Epithelial cell of proximal tubule (primary cell): ENCODE measurements around the gene SIK3. TPM values are rescaled to one million over a fixed set of nuclear protein-coding genes. Genes with fewer than 3 reads are reported as not detected.

Experiments used
- DNase-seq: peaks from one replicate; pipeline ENCODE4 v3.0.0-alpha.2; 2011; ENCODE audit warnings: low read depth
- H3K4me3 ChIP-seq: 2 replicates; pipeline ENCODE4 v1.5.1; 2011; ENCODE audit warnings: low read depth, mild to moderate bottlenecking, low read length
- total RNA-seq: library from RNA; depleted of rRNA; stranded (reverse); fragments of >200 nt; gene quantifications from 2 replicates; pipeline ENCODE4 v1.2.3, GENCODE V29; 2015
- TF ChIP-seq, protein P1 (sequence below): conservative IDR thresholded peaks from 2 replicates; pipeline ENCODE4 v1.5.1; 2012; ENCODE audit warnings: low read depth, mild to moderate bottlenecking, low read length

SIK3 gene
- total RNA-seq, 1 donor from 2014 or later: 17.6 TPM

DNA sequence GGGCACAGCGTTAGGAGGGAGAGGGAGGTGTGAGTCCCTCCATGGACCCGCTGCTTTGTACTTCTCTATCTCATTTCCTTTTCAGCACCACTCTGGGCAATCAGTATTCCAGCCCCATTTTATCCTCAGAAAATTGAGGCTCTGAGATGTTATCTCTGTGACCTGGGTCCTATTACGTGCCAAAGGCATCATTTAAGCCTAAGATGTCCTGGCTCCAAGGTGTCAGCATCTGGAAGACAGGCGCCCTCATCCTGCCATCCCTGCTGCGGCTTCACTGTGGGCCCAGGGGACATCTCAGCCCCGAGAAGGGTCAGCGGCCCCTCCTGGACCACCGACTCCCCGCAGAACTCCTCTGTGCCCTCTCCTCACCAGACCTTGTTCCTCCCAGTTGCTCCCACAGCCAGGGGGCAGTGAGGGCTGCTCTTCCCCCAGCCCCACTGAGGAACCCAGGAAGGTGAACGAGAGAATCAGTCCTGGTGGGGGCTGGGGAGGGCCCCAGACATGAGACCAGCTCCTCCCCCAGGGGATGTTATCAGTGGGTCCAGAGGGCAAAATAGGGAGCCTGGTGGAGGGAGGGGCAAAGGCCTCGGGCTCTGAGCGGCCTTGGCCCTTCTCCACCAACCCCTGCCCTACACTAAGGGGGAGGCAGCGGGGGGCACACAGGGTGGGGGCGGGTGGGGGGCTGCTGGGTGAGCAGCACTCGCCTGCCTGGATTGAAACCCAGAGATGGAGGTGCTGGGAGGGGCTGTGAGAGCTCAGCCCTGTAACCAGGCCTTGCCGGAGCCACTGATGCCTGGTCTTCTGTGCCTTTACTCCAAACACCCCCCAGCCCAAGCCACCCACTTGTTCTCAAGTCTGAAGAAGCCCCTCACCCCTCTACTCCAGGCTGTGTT is 269.4 kb downstream of the SIK3 start:
- no peak for DNase-seq
- TF ChIP-seq, protein P1, sequence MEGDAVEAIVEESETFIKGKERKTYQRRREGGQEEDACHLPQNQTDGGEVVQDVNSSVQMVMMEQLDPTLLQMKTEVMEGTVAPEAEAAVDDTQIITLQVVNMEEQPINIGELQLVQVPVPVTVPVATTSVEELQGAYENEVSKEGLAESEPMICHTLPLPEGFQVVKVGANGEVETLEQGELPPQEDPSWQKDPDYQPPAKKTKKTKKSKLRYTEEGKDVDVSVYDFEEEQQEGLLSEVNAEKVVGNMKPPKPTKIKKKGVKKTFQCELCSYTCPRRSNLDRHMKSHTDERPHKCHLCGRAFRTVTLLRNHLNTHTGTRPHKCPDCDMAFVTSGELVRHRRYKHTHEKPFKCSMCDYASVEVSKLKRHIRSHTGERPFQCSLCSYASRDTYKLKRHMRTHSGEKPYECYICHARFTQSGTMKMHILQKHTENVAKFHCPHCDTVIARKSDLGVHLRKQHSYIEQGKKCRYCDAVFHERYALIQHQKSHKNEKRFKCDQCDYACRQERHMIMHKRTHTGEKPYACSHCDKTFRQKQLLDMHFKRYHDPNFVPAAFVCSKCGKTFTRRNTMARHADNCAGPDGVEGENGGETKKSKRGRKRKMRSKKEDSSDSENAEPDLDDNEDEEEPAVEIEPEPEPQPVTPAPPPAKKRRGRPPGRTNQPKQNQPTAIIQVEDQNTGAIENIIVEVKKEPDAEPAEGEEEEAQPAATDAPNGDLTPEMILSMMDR: no peak
- no peak overlapping the region for H3K4me3 ChIP-seq

- H3K4me3 ChIP-seq: no peak overlapping the region
- DNase-seq: no peak
- TF ChIP-seq, protein P1: no peak
These were observed 270.8 kb downstream of the SIK3 start for GRCh38 chr11:116827461-116827860.

DNA sequence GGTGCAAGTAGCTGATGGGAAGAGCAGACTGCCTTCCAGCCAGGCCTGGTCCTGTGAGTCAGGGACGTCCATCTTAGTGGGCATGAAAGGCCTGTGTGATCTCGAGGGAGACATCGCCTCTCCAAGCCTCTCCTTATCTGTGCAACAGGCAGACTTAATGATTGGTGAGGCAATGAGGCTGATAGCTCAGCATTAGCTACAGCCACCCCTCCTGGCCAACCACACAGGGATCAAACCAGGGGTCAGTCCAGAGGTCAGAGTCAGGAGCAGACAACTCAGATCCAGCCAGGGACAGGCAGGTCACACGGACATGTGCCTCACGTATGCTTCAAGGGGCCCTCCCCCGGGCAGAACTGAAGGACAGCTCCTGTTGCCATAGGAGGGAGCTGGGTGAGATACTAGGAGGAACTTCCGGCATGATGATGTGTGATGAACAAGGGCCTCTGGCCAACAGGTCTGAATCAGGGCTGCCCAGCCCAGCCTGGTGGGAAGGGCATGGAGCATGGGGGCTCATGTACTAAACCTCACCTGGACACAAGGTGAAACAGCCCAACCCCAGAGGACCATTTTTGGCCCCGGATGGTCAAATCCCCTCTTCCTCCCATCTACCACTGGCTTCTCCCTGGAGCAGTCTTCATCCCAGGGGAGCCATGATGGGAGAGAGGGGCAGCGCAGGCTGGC is 271.3 kb downstream of the SIK3 start:
- no peak overlapping the region for H3K4me3 ChIP-seq
- no peak for DNase-seq
- TF ChIP-seq, protein P1: no peak

DNA sequence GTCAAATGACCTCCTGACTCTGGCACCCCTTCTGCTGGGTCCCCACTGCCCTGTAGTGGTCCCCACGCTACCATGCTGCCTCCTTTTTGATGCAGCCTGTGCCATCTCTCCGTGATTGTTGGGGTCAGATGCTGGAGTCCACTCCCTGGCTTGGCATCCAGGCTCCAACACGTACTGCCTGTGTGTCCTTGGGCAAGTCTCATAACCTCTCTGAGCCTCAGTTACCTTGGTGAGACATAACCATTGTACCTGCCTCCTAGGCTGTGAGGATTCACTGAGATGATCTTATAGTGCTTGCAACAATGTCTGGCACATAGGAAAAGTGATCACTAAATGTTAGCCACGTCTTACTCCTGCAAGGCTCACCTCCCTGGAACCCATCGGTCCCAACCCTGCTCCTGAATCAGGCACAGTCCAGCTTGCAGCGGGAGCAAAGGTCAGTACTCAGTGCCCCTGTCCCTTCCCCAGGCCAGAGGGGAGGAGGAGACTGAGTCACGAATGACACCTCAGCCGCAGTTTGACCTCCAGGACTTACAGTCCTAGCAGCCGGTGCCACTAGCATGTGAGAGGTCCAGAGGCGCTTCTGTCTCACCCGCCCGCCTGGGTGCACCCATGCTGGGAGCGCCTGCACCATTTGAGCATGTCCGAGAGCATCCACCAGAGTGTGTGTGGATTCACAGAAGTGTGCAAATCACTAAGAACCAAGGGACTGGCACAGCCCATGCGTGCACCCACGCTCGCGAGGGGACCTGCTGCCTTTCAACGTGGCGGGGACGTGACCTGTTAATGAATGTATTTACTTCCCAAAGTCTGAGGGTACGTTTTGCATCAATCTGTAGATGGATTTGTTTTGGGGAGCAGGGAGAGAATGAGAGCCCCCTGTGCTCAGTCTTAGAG is 272.1 kb downstream of the SIK3 start:
- DNase-seq: no peak
- TF ChIP-seq, protein P1: no peak
- H3K4me3 ChIP-seq: no peak overlapping the region

DNA sequence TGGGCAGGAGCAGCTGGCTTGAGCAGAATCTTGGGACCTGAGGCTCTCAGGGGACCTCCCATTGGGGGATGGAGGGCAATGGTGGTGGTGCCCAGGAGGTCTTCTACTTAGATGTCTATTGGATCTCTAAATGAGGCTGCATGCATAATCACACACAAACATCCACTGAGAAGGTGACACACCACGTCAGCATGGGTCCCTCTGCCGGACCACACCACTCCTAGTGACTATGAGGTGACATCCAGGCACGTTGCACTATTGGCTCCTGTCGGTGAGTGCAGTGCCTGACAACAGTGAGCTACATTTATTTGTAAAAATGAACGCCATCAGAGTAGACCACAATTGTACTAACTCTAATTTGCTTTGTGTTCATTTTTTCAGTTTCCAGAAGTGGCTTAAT is 272.8 kb downstream of the SIK3 start:
- no peak overlapping the region for H3K4me3 ChIP-seq
- DNase-seq: no peak
- TF ChIP-seq, protein P1: no peak

DNA sequence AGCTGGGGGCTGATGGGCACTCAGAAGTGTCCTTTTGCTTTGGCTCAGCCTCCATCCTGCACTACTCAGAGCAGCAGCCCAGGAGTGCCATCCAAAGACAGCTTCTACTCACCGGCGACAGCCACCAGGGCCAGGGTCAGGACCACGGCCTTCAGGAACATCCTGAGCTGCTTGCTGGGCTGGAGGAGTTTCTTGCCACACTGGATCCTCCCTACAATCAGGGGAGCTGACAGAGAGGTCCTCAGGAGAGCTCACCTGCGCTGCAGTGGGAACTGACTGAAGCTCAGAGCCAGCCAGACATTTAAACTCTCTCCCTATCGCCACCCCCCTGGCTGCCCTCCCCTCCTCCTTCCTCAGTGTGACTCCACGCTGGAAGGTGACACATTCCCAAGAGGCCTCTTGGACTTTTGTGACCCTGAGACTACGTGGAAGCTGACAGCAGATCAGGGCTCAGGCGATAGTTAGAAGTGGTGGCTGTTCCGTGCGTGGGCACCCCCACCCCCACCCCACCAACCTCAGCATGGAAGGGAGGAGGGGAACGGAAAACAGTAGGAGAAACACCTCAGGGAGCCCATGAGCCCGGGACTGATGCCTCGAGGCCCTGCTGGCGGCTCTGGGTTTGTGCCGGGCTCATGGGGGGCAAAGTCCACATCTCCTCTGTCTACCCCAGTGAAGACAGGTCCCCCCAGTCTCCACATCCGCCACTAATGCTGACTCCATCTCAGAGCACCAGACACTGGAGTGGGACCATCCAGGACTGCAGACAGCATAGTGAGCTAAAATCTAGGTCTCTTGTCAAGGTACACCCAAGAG is 275.0 kb downstream of the SIK3 start, which contains the start of gene APOA4:
APOA4 (minus strand) TSS at position 274 of the 813 bp plus-strand sequence; CDS start at position 161, 113 bp downstream.
- TF ChIP-seq, protein P1: no peak
- DNase-seq: no peak
- H3K4me3 ChIP-seq: no peak within 1 kb of the TSS
